Stimulated activated CD8-positive, alpha-beta memory T cell treated with anti-CD3 and anti-CD28 coated beads, Interleukin-4, amount 100 ng/mL, for 1 hour (primary cell): ENCODE results near the gene ZNF541.

ENCODE experiments used
- DNase-seq, 2 donors: peaks; one replicate each; pipeline ENCODE4 v3.0.0-alpha.2; 2020; ENCODE audit warnings: low read depth in 2 of 2, low spot score in 1 of 2

ZNF541 gene

DNA sequence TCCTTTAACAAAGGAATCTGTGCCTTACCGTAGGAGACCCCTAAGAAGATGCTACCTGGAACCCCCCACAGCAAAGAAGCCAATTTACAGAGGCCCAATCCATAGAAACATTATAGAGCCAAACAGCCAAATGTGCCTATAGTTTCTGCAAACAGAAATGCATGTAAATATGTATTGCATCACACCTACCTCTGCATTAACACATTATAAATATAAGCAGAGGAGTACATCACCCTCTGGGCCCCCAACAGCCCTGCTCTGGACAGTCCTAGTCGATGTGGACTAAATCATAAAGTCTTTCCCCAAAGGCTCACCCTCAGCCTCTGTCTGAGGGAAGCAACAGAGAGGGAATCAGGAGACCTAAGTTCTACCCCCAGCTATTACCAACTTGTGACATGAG is 25.7 kb downstream of the ZNF541 start:
- DNase-seq, result no peak

DNA sequence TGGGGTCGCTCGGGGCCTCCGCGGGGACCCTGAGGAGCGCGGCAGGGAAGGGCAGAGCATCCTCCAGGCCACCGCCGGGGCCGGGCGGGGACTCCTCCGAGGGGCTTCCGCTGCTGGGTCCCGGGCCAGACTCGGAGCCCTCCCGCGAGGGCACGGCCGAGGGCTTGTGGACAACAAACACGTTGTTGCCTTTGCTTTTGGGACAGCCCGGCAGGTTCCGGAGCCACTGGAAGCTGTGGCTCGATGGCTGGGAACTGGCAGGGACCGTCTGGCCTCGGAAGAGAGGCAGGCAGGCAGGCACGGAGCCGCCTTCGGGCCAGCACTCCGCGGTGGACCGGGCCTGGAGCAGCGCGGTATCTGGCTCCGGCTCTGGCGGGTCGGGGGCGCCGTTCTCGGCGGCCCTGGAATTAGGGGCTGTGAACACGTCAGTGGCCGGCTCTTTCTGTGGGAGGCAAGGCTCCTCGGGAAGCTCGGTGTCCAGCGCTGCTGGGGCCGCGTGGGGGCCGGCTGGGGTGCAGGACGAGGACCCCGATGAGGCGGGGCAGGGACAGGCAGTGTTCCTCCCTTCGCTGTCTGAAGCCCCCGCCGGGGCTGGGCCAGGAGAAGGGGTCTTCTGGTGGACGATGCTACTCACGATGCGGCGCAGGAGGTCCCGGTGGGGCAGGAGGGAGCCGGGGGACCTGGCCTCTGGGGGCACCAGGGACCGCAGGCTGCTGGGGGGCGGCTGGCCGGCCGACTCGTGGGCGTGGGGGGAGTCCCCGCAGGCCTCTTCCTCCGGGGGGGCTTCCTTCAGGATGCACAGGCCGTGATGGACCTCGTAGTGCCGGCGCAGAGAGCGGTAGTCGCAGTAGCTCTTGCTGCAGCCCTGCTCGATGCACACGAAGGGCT is 27.6 kb downstream of the ZNF541 start:
- DNase-seq, result no peak

DNA sequence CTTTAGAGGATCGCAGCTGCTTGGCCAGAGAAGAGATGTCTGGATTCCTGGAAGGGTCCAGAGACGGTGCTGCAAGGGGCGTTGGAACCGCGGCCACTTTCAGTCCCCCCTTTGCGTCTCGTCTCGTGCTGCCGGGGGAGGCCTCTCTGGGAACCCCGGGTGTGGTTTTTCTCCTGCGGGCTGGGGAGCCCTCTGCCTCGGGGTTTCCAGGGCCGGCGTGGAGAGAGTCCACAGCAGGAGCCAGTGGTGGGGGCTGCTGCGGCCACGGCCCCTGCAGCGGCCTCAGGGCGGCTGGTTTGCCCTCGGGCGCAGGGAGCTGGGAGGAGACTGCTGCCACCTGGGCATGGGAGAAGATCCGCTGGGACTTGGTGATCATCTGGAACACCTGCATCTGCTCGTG is 28.5 kb downstream of the ZNF541 start:
- no peak for DNase-seq

DNA sequence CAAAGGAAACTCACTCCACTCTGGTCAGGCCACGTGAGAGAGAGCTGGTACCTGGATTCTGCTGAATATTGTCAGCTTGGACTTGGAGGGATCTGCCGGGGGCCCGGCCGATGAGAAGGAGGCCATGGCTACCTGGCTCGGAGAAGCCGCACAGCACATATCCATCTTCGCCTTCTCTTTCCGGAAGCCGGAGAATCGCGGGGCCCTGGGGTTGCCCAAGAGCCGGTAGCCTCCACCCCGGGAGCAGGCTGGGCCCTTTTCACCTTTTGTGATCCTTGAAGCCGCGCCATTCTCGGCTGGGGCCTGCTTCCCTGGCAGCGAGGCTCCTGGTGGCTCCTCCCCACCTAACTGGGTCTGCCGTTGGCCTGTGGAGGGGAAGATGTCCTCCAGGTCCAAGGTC is 28.9 kb downstream of the ZNF541 start:
- DNase-seq, result no peak

DNA sequence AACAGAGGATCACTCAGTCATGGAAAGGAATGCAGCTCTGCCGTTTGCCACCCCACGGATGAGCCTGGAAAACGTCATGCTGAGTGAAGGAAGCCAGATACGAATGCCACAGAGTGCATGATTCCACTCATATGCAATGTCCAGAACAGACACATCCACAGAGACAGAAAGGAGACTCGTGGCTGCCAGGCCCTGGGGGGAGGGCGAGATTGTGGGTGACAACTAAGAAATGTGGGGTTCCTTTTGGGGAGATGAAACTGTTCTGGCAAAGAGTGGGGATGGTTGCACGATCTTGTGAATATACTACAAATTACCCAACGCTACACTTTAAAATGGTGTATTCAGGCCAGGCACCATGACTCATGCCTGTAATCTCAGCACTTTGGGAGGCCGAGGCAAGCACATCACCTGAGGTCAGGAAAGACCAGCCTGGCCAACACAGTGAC is 30.9 kb downstream of the ZNF541 start:
- no peak for DNase-seq

DNA sequence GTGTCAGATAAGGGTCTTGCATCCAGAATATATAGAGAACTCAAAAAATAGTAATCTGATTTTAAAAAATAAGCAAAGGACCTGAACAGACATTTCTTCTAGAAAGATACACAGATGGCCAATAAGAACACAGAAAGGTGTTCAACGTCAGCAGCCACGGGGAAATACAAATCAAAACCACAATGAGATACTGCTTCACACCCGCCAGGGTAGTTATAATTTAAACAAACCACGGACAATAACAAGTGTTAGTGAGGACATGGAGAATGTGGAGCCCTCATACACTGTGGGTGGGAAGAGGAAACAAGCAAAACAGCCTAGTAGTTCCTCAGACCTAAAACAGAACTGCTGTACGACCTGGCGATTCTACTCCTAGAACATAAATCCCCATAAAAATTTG is 31.4 kb downstream of the ZNF541 start:
- DNase-seq, result no peak

DNA sequence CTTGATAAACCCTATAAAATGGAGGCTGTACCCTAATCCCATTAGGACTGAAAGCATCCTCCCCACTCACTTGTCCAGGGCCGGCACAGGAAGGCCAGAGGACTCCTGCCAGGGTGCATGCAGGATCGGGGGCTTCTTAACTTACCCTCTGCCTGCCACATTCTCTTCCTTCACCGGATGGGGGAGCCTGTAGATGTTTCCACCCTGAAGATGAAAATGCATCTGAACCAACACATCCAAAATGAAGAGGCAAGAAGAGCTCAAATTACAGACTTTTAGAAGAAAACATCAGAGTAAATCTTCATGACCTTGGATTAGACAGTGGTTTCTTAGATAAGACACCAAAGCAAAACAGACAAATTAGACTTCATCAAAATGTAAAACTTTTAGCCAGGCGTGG is 32.2 kb downstream of the ZNF541 start:
- no peak for DNase-seq

DNA sequence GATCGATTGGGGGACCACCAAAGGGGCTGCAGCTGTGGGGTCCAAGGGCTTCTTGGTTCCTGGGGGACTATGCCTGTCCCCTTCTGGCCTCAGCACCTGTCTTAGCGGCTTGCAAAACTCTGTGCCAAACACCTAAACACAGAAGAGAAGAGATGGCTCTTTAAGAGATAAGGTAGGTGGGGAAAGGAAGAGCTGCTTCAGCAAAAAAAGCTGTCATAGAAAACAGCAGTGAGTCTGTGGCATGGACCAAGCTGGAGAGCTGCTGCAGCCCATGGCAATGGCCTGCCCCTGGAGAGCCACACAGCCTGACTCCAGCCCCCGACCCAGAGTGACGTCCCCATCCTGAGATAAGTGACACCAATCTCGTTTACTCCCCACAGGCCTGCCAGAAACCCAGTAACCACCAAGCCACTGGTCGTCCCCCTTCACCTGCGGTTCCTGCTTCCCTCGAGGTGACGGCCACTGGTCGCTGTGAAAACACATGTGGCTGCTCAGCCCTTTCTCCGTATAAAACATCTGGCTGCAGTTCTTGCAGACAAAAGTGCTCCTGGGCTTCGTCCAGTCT is 33.1 kb downstream of the ZNF541 start:
- DNase-seq, result peak; percentile 9 to 18

DNA sequence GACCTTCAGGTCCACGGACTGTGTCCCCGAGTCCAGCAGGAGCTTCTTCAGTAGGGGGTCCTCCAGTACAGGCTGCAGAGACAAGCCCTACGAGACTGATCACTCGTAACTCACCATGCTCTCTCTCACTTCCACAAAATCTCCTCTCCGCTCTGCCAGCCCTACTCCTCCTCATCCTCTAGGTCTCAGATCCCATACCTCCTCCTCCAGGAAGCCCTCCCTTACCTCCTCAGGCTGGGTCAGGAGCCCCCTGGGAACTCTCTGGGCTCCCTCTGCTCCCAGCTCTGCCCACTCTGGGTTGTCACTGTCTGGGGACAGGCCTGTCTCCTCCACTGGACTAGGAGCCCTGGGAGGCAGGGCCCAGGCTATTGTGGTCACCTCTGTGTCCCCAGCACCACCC is 34.1 kb downstream of the ZNF541 start:
- DNase-seq, result no peak

DNA sequence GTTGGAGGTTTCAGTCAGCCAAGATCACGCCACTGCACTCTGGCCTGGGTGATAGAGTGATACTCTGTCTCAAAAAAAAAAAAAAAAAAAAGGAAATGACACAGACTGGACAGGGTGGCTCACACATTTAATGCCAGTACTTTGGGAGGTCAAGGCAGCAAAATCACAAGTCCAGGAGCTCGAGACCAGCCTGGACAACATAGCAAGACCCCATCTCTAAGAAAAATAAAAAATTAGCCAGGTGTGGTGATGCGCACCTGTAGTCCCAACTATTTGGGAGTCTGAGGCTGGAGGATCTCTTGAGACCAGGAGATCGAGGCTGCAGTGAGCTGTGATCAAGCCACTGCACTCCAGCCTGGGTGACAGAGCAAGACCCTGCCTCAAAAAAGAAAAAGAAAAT is 35.5 kb downstream of the ZNF541 start:
- no peak for DNase-seq

DNA sequence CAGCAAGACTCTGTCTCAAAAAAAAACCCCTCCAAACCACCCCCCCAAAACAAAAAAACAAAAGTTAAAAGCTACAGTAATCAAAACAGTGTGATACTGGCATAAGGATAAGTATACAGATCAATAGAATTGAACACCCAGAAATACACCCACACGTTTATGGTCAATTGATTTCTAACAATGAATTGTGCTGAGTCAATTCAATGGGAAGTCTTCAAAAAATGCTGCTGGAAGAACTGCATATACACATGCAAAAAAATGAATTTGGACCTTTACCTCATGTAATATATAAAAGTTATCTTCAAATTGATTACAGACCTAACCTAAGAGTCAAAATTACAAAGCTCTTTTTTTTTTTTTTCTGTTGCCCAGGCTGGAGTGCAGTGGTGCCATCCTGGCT is 38.3 kb downstream of the ZNF541 start:
- no peak for DNase-seq

DNA sequence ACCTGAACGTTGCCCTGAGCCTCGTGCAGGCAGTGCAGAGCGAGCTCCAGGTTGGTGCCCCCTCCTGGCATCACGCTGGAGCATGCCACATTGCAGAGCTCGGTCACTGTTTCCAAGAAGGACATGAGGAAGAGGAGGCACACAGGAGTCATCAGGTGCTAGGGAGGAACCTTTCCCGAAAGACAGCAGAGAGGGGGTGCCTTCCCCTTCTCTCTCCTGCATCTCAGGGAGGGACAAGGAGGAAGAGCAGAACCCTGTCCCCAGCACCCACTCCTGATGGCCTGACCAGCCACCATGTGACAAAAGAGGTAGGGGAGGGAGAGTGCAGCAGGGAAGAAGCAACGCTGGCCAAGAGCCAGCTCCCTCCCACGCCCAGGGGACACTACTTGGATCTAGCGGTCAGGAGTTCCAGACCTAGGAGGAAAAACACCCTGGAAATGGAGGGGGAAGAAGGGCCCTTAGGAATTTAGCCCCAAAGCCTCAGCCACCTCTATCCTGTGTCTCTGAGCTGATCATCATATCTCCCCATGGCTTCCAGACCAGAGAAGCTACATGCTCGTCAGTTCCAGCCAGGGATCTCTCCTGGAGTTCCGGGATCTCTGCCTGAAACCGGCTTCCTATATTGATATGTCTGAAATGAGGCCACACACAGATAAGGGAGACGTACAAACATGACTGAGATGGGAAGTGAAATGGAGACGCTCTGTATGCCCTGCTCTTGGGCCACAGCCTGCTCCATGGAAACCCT is 41.1 kb downstream of the ZNF541 start:
- no peak for DNase-seq

DNA sequence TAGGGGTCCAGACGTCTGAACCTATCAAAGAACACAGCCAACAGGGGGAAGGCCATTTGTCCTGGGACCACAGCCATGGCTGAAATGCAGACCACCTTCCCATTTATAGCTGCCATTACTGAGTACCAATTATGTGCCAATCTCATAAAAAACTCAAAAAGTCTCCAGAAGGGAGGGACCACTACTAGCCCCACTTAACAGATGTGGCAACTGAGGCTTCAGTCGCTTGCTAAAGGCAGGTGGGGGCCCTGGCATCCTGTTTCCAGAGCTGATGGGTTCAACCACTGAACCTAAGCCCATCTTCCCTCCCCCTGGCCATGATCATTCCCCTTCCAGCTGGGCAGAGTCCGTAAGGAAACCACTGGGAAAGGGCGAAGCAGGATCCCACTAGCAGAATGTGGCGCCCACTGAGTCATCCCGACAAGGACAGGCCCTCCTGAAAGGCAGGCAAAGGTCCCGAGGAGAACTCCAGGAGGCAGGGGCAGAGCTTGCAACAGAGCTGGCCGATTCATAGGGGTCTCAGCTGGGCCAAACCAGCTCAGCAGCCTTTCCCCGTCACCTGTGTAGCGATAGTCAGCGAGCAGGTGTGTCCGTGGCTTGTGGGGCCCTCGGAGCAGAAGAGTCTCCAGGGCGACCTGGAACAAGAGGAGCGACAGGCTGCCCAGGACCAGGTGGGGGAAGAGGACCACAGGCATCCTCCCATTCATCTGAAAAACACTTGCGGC is 43.8 kb downstream of the ZNF541 start:
- no peak for DNase-seq

DNA sequence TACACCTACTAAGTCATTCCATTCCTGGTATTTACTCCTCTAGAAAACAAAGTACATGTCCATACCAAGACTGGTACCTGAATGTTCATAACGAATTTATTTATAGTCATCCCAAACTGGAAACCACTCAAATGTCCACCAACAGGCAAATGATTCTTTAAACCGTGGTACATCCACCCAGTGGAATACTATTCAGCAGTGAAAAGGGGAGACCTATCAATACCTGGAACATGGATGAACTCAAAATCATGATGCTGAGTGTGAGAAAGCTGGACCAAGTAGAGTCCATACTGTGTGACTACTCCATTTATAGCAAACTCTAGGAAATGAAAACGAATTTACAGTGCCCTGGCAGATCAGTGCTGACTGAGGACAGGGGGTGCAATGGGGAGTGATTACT is 46.1 kb downstream of the ZNF541 start:
- DNase-seq, result no peak

DNA sequence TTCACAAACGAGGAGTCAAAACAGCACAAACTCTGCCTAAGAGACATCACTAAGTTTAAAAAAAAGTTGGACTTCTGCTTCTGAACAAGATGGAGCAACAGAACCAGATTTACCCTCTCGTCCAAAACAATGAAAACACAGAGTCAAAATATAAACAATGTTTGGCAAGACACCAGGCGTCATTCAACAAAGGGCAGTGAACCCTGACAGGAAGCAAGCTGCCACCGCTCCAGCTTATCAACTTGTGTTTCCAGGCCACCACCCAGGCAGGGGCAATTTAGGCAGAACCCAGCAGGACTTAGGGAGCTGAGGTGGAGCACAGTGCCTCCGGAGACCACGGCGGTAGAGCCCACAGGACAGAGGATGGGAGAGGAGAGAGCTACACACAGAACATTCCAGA is 49.5 kb downstream of the ZNF541 start:
- DNase-seq, result no peak
